Adrenal gland (tissue), 12 donors: ENCODE measurements around the gene SLC9B2. TPM values are rescaled to one million over a fixed set of nuclear protein-coding genes. Genes with fewer than 3 reads are reported as not detected.
A peak's percentile ranks its signal among the peaks of the same experiment; 100 is the strongest.

Experiments
- DNase-seq, 7 donors: peaks; one replicate each; pipeline ENCODE4 v3.0.0-alpha.2; 2019 to 2020
- H3K27ac ChIP-seq, 5 donors: fragments of 200-600 bp; sonication (generic) in 4 of 5; 1 replicate in 3 of 5; 2 replicates in 2 of 5; pipeline versions ENCODE4 v1.5.1 to v1.8.0; 2016 to 2020; ENCODE audit warnings: mild to moderate bottlenecking in 1 of 5
- H3K27me3 ChIP-seq: fragments of 200-600 bp; 2 replicates; pipeline ENCODE4 v1.8.0; 2021
- H3K36me3 ChIP-seq, 2 donors: fragments of 200-600 bp; replicated peaks in 1 of 2; 1 replicate in 1 of 2; 2 replicates in 1 of 2; pipeline versions ENCODE4 v1.5.1 to v1.8.0; 2018 to 2022
- H3K4me1 ChIP-seq, 2 donors: fragments of 200-600 bp; replicated peaks in 1 of 2; 1 replicate in 1 of 2; 2 replicates in 1 of 2; pipeline versions ENCODE4 v1.5.1 to v1.8.0; 2018 to 2021
- H3K4me3 ChIP-seq, 4 donors: fragments of 200-600 bp; sonication (generic) in 3 of 4; one replicate each; pipeline ENCODE4 v1.5.1; 2016 to 2018
- H3K9me3 ChIP-seq, 3 donors: fragments of 200-600 bp; sonication (generic) in 1 of 3; replicated peaks in 1 of 3; 1 replicate in 2 of 3; 2 replicates in 1 of 3; pipeline versions ENCODE4 v1.5.1 to v1.8.0; 2016 to 2021
- CTCF ChIP-seq, 6 experiments: fragments of 450-650 bp in 4 of 6; fragments of 200-600 bp in 2 of 6; sonication (generic) in 1 of 6; IDR thresholded peaks; 1 replicate in 5 of 6; 2 replicates in 1 of 6; pipeline versions ENCODE4 v1.5.1 to v1.8.0; 2016 to 2021; ENCODE audit warnings: antibody characterized with exemption in 6 of 6, mild to moderate bottlenecking in 2 of 6, moderate library complexity in 1 of 6
- POLR2A ChIP-seq, 2 donors: fragments of 450-650 bp; IDR thresholded peaks; one replicate each; pipeline ENCODE4 v1.6.1; 2017; ENCODE audit warnings: antibody characterized with exemption in 2 of 2, mild to moderate bottlenecking in 2 of 2, moderate library complexity in 1 of 2
- WGBS, 4 donors: extraction: QIAGEN DNeasy Blood & Tissue Kit in 2 of 4; methylation state at CpG; one replicate each; pipeline versions ENCODE4 v1.1.5 to v1.1.7; 2013 to 2017; 5-methylcytosine and 5-hydroxymethylcytosine counted together
- intact Hi-C, 2 donors: fragments of 100-400 bp; cut with DNase I; formaldehyde crosslinking; loops; one replicate each; pipeline versions ENCODE4 v1.14.1 to v1.15.0; 2022 to 2023
- polyA plus RNA-seq, 3 donors: library from polyadenylated mRNA; stranded (reverse); fragments of 200-250 nt in 2 of 3; fragments of 350-450 nt in 1 of 3; fragmentation: Illumina TruSeq in 1 of 3; extraction: RNeasy Lipid Tissue Mini Kit (QIAGEN cat#74804) in 1 of 3; gene quantifications; one replicate each; pipeline ENCODE4 v1.2.3, GENCODE V29; 2013 to 2014
- total RNA-seq, 9 donors: library from RNA; depleted of rRNA in 4 of 9; stranded (reverse); fragments of >200 nt in 4 of 9; fragments of 120-200 nt in 1 of 9; fragmentation: NEBNext Ultra II Directional in 1 of 9; extraction: Animal tissue kit (Norgen Biotek cat#: 25700) in 1 of 9; gene quantifications; one replicate each; pipeline versions ENCODE4 v1.1.0 to v1.2.4, GENCODE V29; 2013 to 2023
- donor health status: healthy with polysubstance abuse.
- donor health status: Bipolar disorder and iron deficiency.
- donor health status: DM: yes; HTN: yes; CAD: no.
- donor health status: DM: no; HTN: no; CAD: no.
- donor health status: DM: no; HTN: no; CAD: no.
- donor health status: DM: yes; HTN: yes; CAD: no.

SLC9B2 gene
- total and polyA plus RNA-seq, 12 donors, result 7.2 to 16.3 (median 13.8) TPM

GRCh38 chr4:103044183-103044582, 32.4 kb downstream of the SLC9B2 start:
- 84 to 94% (median 89%) methylated on average over 2 of the region's 2 CpGs for WGBS, 4 donors
- no peak for DNase-seq
- Histone ChIP-seq H3K36me3 (no peaks in the 10 kb centered on the region), H3K9me3 (peaks cover 0 to 3% (median 0%) of the 10 kb centered on the region in 3 donors), H3K27me3 (no peaks in the 10 kb centered on the region), H3K4me1 (no peaks in the 10 kb centered on the region), H3K4me3 (no peak overlapping the region), H3K27ac (no peak overlapping the region)
- intact Hi-C loops, result no loop called here
- TF ChIP-seq CTCF (IDR thresholded peaks at IDR 0.05), result no peak
- no peak for TF ChIP-seq POLR2A (IDR thresholded peaks at IDR 0.05)

- no peaks in the 10 kb centered on the region for H3K4me1 ChIP-seq
- H3K9me3 ChIP-seq, result peaks cover 0 to 10% (median 0%) of the 10 kb centered on the region in 3 donors
- H3K4me3 ChIP-seq, result no peak overlapping the region
- H3K36me3 ChIP-seq, result no peaks in the 10 kb centered on the region
- DNase-seq, result no peak
- no peak for TF ChIP-seq CTCF (IDR thresholded peaks at IDR 0.05)
- no peak for TF ChIP-seq POLR2A (IDR thresholded peaks at IDR 0.05)
- H3K27me3 ChIP-seq, result no peaks in the 10 kb centered on the region
- H3K27ac ChIP-seq, result no peak overlapping the region
- intact Hi-C loops, result no loop called here
- 97 to 100% (median 98%) methylated on average over 2 of the region's 2 CpGs for WGBS, 4 donors
Observed at GRCh38 chr4:103036169-103036568, 40.4 kb downstream of the SLC9B2 start.

- peak in 4 of 6 experiments; percentile 29 to 49 (median 31) for TF ChIP-seq CTCF (IDR thresholded peaks at IDR 0.05)
- TF ChIP-seq POLR2A (IDR thresholded peaks at IDR 0.05), result no peak
- Histone ChIP-seq H3K4me3 (no peak overlapping the region), H3K4me1 (no peaks in the 10 kb centered on the region), H3K27me3 (no peaks in the 10 kb centered on the region), H3K9me3 (no peaks in the 10 kb centered on the region), H3K36me3 (no peaks in the 10 kb centered on the region), H3K27ac (no peak overlapping the region)
- DNase-seq, result peak in 4 of 7 donors; percentile 25 to 35 (median 29)
- intact Hi-C loops, result no loop called here
- 64 to 84% (median 73%) methylated on average over 2 of the region's 2 CpGs for WGBS, 4 donors
Observed at GRCh38 chr4:103032574-103032973, 44.0 kb downstream of the SLC9B2 start.

- Histone ChIP-seq H3K27ac (no peak overlapping the region), H3K36me3 (no peaks in the 10 kb centered on the region), H3K27me3 (no peaks in the 10 kb centered on the region), H3K4me3 (no peak overlapping the region), H3K9me3 (no peaks in the 10 kb centered on the region), H3K4me1 (no peaks in the 10 kb centered on the region)
- no peak for DNase-seq
- WGBS, 4 donors, result 89 to 95% (median 93%) methylated on average over 3 of the region's 3 CpGs
- intact Hi-C loops, result no loop called here
- TF ChIP-seq POLR2A (IDR thresholded peaks at IDR 0.05) (no peak), CTCF (IDR thresholded peaks at IDR 0.05) (no peak)
Observed at GRCh38 chr4:103030791-103031190, 45.8 kb downstream of the SLC9B2 start.
